Ammon's horn (tissue), 1 donor: ENCODE measurements around the gene BCL6.

Source experiments
- DNase-seq: peaks from one replicate; pipeline ENCODE4 v3.0.0-alpha.2; 2016; ENCODE audit warnings: low spot score

BCL6 gene

GRCh38 chr3:187673012-187673411, 72.3 kb downstream of the BCL6 start:
- DNase-seq: no peak
